ENCODE data around the gene SLC15A1. TPM values are rescaled to one million over a fixed set of nuclear protein-coding genes. Genes with fewer than 3 reads are reported as not detected.
A peak's percentile ranks its signal among the peaks of the same experiment; 100 is the strongest.

Gene SLC15A1
- polyA plus RNA-seq, 2 of the 4 experiments (the other 2 are of a cell fraction) = 0.04 to 0.09 TPM

DNA sequence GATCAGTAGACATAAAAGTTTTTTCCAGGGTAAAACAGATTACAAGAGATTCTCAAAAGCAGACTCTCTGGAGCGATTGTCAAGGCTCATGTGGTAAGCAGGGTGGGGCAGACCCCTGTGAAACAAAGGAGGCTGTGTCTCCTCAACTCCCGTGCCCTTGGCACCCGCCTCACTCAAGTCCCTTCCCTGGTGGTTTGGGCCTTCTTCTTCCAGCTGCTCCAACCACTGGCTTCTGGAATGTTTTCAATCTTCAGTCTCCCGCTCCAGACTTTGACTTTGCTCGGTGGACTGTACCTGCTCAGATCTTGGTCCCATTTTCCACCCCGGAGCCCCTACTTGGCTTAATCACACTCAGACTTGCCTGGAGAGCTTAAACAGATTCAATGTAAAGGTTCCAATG lies 100.7 kb downstream of the SLC15A1 start:
- Histone ChIP-seq H3K9me3 (no peaks in the 10 kb centered on the region), H3K4me1 (0 out of 3 replicates have a peak, but pooled peaks cover 3% of the 10 kb centered on the region), H3K27ac (no peak overlapping the region), H3K4me3 (no peak overlapping the region), H3K4me2 (no peak overlapping the region)
- WGBS (ENCODE audit: missing lambda C conversion rate) = 75% methylated on average over 6 of the region's 6 CpGs
- POLR2A ChIA-PET = interaction anchor here (0.6 kb wide), 1 partner anchor 202 kb away, joined by 3 read pairs; no protein-coding TSS in a partner anchor
- DNase-seq (ENCODE audit: low read depth in 1 of 2, low spot score in 1 of 2) (no peak), ATAC-seq (no peak), FAIRE-seq (no peak)
- TF ChIP-seq CEBPB (IDR thresholded peaks at IDR 0.05) (no peak), RARB (CRISPR knock-in tag; IDR thresholded peaks at IDR 0.05) (no peak), FOSB (CRISPR knock-in tag; IDR thresholded peaks at IDR 0.05) (no peak), MAZ (IDR thresholded peaks at IDR 0.05; ENCODE audit: borderline replicate concordance, low read depth, low read length) (no peak), JUNB (IDR thresholded peaks at IDR 0.05) (no peak), NPAS2 (CRISPR knock-in tag; IDR thresholded peaks at IDR 0.05; ENCODE audit: borderline replicate concordance) (no peak), CHD4 (IDR thresholded peaks at IDR 0.05; ENCODE audit: borderline replicate concordance) (no peak), KDM5A (IDR thresholded peaks at IDR 0.05) (no peak), EHMT2 (IDR thresholded peaks at IDR 0.05; ENCODE audit: low read depth) (no peak), TP53 (CRISPR knock-in tag; IDR thresholded peaks at IDR 0.05) (no peak), RNF2 (IDR thresholded peaks at IDR 0.05; ENCODE audit: borderline replicate concordance, low read depth) (no peak), GATA3 (IDR thresholded peaks at IDR 0.05; ENCODE audit: borderline replicate concordance) (no peak), SMC3 (IDR thresholded peaks at IDR 0.05) (no peak)
- TF ChIP-seq, protein P1, sequence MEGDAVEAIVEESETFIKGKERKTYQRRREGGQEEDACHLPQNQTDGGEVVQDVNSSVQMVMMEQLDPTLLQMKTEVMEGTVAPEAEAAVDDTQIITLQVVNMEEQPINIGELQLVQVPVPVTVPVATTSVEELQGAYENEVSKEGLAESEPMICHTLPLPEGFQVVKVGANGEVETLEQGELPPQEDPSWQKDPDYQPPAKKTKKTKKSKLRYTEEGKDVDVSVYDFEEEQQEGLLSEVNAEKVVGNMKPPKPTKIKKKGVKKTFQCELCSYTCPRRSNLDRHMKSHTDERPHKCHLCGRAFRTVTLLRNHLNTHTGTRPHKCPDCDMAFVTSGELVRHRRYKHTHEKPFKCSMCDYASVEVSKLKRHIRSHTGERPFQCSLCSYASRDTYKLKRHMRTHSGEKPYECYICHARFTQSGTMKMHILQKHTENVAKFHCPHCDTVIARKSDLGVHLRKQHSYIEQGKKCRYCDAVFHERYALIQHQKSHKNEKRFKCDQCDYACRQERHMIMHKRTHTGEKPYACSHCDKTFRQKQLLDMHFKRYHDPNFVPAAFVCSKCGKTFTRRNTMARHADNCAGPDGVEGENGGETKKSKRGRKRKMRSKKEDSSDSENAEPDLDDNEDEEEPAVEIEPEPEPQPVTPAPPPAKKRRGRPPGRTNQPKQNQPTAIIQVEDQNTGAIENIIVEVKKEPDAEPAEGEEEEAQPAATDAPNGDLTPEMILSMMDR (IDR thresholded peaks at IDR 0.05) = no peak
- CTCF ChIA-PET = interaction anchor here (0.8 to 5.7 kb wide), 4 partner anchors 22 to 618 kb away, joined by 4 to 78 read pairs (median 6); no protein-coding TSS in a partner anchor

DNA sequence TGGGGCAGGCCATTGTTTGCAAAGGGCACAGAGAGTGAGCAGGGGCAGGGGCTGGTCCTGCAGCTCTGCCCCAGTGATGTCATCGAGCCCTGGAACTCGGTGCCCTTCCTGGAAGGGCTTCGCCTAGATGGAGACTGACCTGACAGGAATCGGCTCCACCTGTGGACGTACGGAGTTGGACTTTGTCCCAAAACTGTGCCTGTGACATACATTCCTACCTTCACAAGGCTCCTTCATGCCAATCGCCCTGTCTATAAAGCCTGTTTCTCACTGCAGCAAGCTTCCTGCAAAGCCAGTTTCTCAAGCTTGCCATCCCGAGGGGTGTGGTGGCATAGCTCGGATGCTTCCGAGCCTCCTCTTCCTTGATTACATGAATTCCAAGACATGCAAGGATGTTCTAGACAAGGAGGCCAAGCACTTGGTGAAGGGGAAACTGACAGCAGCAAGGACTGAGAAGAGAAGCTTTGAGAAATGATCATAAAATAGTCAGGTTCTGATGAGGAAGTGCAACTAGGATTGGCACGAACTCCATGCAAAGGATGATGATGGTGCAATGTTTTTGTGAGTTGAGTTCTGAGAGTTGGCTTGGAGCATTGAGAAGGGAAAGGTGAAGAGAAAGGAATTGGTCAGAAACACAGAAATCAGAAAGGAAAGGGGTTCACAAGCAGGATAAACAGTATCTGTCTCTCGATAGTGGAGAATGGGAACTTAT lies 101.9 kb downstream of the SLC15A1 start:
- CTCF ChIA-PET = interaction anchor here (0.9 to 5.7 kb wide), 4 partner anchors 23 to 204 kb away, joined by 3 to 78 read pairs (median 4); no protein-coding TSS in a partner anchor

DNA sequence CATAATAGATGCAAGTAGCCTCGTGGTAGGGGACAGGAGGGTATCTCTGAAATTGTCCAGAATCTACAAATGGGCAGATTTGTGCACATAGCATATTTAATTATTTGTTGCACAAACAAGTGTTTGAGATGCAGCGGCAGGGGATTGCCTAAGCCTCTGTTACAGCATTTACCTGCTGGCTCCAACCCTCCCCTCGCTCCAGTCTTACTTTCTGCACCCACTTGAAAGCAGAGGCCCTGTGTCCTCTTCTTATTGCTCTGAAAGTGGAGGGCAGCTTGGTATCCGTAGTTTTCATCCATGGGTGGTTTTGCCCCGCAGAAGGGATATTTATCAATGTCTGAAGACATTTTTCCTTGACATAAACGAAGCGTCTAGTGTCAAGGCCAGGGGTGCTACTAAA lies 102.6 kb downstream of the SLC15A1 start:
- H3K27ac ChIP-seq = no peak overlapping the region
- H3K9me3 ChIP-seq = no peaks in the 10 kb centered on the region
- H3K4me3 ChIP-seq = no peak overlapping the region
- ChIA-PET CTCF (interaction anchor here (1.2 to 5.7 kb wide), 2 partner anchors 23 to 204 kb away, joined by 4 to 78 read pairs; no protein-coding TSS in a partner anchor), POLR2A (no interaction called here)
- no peak for ATAC-seq
- DNase-seq (ENCODE audit: low read depth in 1 of 2, low spot score in 1 of 2) = no peak
- H3K4me1 ChIP-seq = 0 out of 3 replicates have a peak, but pooled peaks cover 3% of the 10 kb centered on the region
- FAIRE-seq = no peak
- WGBS (ENCODE audit: missing lambda C conversion rate) = 71% methylated on average over 7 of the region's 7 CpGs
- H3K4me2 ChIP-seq = no peak overlapping the region; the same call in 2 of the 3 replicates
- TF ChIP-seq KDM1A (IDR thresholded peaks at IDR 0.05; ENCODE audit: low read depth) (no peak), SMC3 (IDR thresholded peaks at IDR 0.05) (no peak), MAFK (IDR thresholded peaks at IDR 0.05; ENCODE audit: partially characterized antibody) (no peak), RARB (CRISPR knock-in tag; IDR thresholded peaks at IDR 0.05) (no peak), CEBPB (IDR thresholded peaks at IDR 0.05) (no peak), HOXB5 (CRISPR knock-in tag; IDR thresholded peaks at IDR 0.05) (no peak), GATA3 (IDR thresholded peaks at IDR 0.05; ENCODE audit: borderline replicate concordance) (no peak), JUN (IDR thresholded peaks at IDR 0.05) (no peak)
- TF ChIP-seq, protein P2, sequence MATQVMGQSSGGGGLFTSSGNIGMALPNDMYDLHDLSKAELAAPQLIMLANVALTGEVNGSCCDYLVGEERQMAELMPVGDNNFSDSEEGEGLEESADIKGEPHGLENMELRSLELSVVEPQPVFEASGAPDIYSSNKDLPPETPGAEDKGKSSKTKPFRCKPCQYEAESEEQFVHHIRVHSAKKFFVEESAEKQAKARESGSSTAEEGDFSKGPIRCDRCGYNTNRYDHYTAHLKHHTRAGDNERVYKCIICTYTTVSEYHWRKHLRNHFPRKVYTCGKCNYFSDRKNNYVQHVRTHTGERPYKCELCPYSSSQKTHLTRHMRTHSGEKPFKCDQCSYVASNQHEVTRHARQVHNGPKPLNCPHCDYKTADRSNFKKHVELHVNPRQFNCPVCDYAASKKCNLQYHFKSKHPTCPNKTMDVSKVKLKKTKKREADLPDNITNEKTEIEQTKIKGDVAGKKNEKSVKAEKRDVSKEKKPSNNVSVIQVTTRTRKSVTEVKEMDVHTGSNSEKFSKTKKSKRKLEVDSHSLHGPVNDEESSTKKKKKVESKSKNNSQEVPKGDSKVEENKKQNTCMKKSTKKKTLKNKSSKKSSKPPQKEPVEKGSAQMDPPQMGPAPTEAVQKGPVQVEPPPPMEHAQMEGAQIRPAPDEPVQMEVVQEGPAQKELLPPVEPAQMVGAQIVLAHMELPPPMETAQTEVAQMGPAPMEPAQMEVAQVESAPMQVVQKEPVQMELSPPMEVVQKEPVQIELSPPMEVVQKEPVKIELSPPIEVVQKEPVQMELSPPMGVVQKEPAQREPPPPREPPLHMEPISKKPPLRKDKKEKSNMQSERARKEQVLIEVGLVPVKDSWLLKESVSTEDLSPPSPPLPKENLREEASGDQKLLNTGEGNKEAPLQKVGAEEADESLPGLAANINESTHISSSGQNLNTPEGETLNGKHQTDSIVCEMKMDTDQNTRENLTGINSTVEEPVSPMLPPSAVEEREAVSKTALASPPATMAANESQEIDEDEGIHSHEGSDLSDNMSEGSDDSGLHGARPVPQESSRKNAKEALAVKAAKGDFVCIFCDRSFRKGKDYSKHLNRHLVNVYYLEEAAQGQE (IDR thresholded peaks at IDR 0.05) = no peak
- TF ChIP-seq, protein P3, sequence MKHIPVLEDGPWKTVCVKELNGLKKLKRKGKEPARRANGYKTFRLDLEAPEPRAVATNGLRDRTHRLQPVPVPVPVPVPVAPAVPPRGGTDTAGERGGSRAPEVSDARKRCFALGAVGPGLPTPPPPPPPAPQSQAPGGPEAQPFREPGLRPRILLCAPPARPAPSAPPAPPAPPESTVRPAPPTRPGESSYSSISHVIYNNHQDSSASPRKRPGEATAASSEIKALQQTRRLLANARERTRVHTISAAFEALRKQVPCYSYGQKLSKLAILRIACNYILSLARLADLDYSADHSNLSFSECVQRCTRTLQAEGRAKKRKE (CRISPR knock-in tag; IDR thresholded peaks at IDR 0.05; ENCODE audit: low read depth) = no peak
- TF ChIP-seq, protein P4, sequence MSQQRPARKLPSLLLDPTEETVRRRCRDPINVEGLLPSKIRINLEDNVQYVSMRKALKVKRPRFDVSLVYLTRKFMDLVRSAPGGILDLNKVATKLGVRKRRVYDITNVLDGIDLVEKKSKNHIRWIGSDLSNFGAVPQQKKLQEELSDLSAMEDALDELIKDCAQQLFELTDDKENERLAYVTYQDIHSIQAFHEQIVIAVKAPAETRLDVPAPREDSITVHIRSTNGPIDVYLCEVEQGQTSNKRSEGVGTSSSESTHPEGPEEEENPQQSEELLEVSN (IDR thresholded peaks at IDR 0.05; ENCODE audit: borderline replicate concordance, low read depth) = no peak
- TF ChIP-seq, protein P5, sequence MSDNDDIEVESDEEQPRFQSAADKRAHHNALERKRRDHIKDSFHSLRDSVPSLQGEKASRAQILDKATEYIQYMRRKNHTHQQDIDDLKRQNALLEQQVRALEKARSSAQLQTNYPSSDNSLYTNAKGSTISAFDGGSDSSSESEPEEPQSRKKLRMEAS (IDR thresholded peaks at IDR 0.05) = no peak
- TF ChIP-seq, protein P1 (IDR thresholded peaks at IDR 0.05) = no peak

More for the DNA sequence above, 101.9 kb downstream of the SLC15A1 start:
- Histone ChIP-seq H3K27ac (no peak overlapping the region), H3K4me2 (no peak overlapping the region), H3K4me1 (0 out of 3 replicates have a peak, but pooled peaks cover 3% of the 10 kb centered on the region), H3K9me3 (no peaks in the 10 kb centered on the region), H3K4me3 (no peak overlapping the region)
- peak in 1 of 2 experiments; percentile 37; a peak in 2 of 6 replicates for ATAC-seq
- FAIRE-seq = no peak
- WGBS (ENCODE audit: missing lambda C conversion rate) = 64% methylated on average over 5 of the region's 12 CpGs
- no peak for DNase-seq (ENCODE audit: low read depth in 1 of 2, low spot score in 1 of 2)
- POLR2A ChIA-PET = no interaction called here
- TF ChIP-seq JUNB (IDR thresholded peaks at IDR 0.05) = no peak

Data from A549 (cell line).